ENCODE results near the gene TTLL11. TPM values are rescaled to one million over a fixed set of nuclear protein-coding genes. Genes with fewer than 3 reads are reported as not detected.
"Not testable (repeated sequence)": the region's sequence is repeated elsewhere in the genome, so short reads cannot be mapped to it uniquely, and the experiment has no call there.

The TTLL11 gene
- total RNA-seq, 4 donors from 2014 or later, result 20.5 to 41.3 (median 27.6) TPM

DNA sequence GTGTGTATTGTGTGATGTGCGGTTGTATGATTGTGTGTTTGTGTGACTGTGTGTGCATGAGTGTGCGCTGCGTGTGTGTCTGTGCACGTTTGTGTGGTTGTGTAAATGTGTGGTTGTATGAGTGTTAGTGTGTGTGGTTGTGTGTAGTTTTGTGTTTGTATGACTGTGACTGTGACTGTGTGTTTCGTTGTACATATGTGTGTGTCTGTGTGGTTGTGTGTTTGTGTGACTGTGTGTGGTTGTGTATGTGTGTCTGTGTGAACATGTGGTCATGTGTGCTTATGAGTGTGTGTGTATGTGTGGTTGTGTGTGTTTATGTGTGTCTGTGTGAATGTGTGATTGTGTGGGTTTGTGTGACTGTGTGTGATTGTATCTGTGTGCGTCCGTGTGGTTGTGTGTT lies 197.8 kb downstream of the TTLL11 start:
- Histone ChIP-seq H3K9me3 (no peaks in the 10 kb centered on the region), H3K4me1 (peaks cover 3 to 12% (median 9%) of the 10 kb centered on the region in 4 donors), H3K27ac (replicated peaks in 1 of 4) (no peak overlapping the region), H3K4me3 (no peak overlapping the region), H3K27me3 (no peaks in the 10 kb centered on the region), H3K36me3 (no peaks in the 10 kb centered on the region)
- no peak for DNase-seq (ENCODE audit: extremely low spot score)
- intact Hi-C loops (cut with DNase I), result no loop called here
- 46% methylated on average over 7 of the region's 7 CpGs for WGBS
- TF ChIP-seq CTCF (IDR thresholded peaks at IDR 0.05), result no peak
- no peak for TF ChIP-seq POLR2AphosphoS5 (IDR thresholded peaks at IDR 0.05)
- TF ChIP-seq POLR2A (IDR thresholded peaks at IDR 0.05; ENCODE audit: low read depth), result no peak
- no peak for TF ChIP-seq EP300 (IDR thresholded peaks at IDR 0.05)

- H3K36me3 ChIP-seq; intact Hi-C loops (cut with DNase I); H3K27me3 ChIP-seq; H3K9me3 ChIP-seq; DNase-seq (ENCODE audit: extremely low spot score); H3K27ac ChIP-seq (replicated peaks in 1 of 4); H3K4me3 ChIP-seq: not testable (repeated sequence)
- H3K4me1 ChIP-seq, result peaks cover 3 to 12% (median 9%) of the 10 kb centered on the region in 4 donors
- 47% methylated on average over 2 of the region's 2 CpGs for WGBS
These were observed 198.7 kb downstream of the TTLL11 start for GRCh38 chr9:121894380-121894779.

DNA sequence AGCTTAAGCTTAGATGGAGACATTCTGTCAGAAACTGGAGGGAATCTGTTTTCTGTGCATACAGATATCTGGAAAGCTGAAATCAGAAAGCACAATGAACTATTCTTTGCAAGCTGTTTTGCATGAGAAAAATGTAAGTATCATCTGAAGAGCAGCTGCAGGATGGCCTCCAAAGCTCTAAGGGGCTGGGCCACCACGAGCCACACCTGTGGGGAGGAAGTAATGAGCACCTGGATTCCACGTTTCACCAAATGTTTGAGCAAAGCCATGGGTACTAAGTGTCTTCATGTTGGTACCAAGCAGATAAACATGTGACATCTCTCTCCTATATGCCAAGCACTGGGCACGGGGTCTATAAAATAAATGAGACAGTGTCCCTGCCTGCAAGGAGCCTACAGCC lies 199.3 kb downstream of the TTLL11 start:
- 98% methylated on average over 3 of the region's 3 CpGs for WGBS
- Histone ChIP-seq H3K27me3 (no peaks in the 10 kb centered on the region), H3K9me3 (no peaks in the 10 kb centered on the region), H3K4me3 (no peak overlapping the region), H3K36me3 (no peaks in the 10 kb centered on the region), H3K27ac (replicated peaks in 1 of 4) (no peak overlapping the region), H3K4me1 (peaks cover 3 to 12% (median 9%) of the 10 kb centered on the region in 4 donors)
- intact Hi-C loops (cut with DNase I), result no loop called here
- TF ChIP-seq EP300 (IDR thresholded peaks at IDR 0.05) (no peak), CTCF (IDR thresholded peaks at IDR 0.05) (no peak), POLR2A (IDR thresholded peaks at IDR 0.05; ENCODE audit: low read depth) (no peak), POLR2AphosphoS5 (IDR thresholded peaks at IDR 0.05) (no peak)
- DNase-seq (ENCODE audit: extremely low spot score), result no peak

DNA sequence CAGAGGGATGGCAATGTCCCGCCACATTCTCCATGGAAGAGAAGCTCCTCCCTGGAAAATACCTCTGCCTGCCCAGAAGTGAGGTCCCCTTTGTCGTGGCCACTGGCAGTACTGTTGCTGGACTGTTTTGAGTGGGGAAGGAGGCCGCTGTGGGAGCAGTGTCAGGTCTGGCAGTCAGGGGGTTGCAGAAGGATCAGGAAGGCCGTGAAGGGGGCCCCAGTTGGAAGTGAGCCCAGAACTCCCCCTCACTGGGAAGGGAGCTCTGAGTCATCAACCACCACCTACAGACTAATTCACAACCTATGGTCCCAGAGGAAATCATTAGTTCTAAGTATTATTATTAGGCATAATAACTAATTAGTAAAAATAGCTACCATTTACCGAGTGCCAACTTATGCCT lies 200.4 kb downstream of the TTLL11 start:
- no peaks in the 10 kb centered on the region for H3K27me3 ChIP-seq
- H3K27ac ChIP-seq (replicated peaks in 1 of 4), result no peak overlapping the region
- intact Hi-C loops (cut with DNase I), result no loop called here
- no peaks in the 10 kb centered on the region for H3K36me3 ChIP-seq
- peaks cover 3 to 12% (median 5%) of the 10 kb centered on the region in 4 donors for H3K4me1 ChIP-seq
- TF ChIP-seq POLR2AphosphoS5 (IDR thresholded peaks at IDR 0.05) (no peak), CTCF (IDR thresholded peaks at IDR 0.05) (no peak), EP300 (IDR thresholded peaks at IDR 0.05) (no peak), POLR2A (IDR thresholded peaks at IDR 0.05; ENCODE audit: low read depth) (no peak)
- H3K4me3 ChIP-seq, result no peak overlapping the region
- WGBS, result 88% methylated on average over 5 of the region's 5 CpGs
- H3K9me3 ChIP-seq, result no peaks in the 10 kb centered on the region
- no peak for DNase-seq (ENCODE audit: extremely low spot score)

- Histone ChIP-seq H3K4me1 (peaks cover 0 to 6% (median 2%) of the 10 kb centered on the region in 4 donors), H3K27ac (replicated peaks in 1 of 4) (no peak overlapping the region), H3K36me3 (no peaks in the 10 kb centered on the region), H3K9me3 (no peaks in the 10 kb centered on the region), H3K27me3 (no peaks in the 10 kb centered on the region), H3K4me3 (no peak overlapping the region)
- WGBS, result 81% methylated on average over 2 of the region's 2 CpGs
- TF ChIP-seq EP300 (IDR thresholded peaks at IDR 0.05), result no peak
- DNase-seq (ENCODE audit: extremely low spot score), result no peak
- intact Hi-C loops (cut with DNase I), result no loop called here
These were observed 202.4 kb downstream of the TTLL11 start for GRCh38 chr9:121890746-121891145.

GRCh38 chr9:121889990-121890563 lies 203.0 kb downstream of the TTLL11 start:
- H3K27ac ChIP-seq (replicated peaks in 1 of 4), result no peak overlapping the region
- TF ChIP-seq POLR2A (IDR thresholded peaks at IDR 0.05; ENCODE audit: low read depth) (no peak), POLR2AphosphoS5 (IDR thresholded peaks at IDR 0.05) (no peak), CTCF (IDR thresholded peaks at IDR 0.05) (no peak), EP300 (IDR thresholded peaks at IDR 0.05) (no peak)
- no peak overlapping the region for H3K4me3 ChIP-seq
- WGBS, result 73% methylated on average over 2 of the region's 2 CpGs
- intact Hi-C loops (cut with DNase I), result loop anchor here (10.0 kb wide), 1 partner anchor 135 kb away; no protein-coding TSS in a partner anchor
- H3K9me3 ChIP-seq, result no peaks in the 10 kb centered on the region
- H3K4me1 ChIP-seq, result peaks cover 0 to 5% (median 2%) of the 10 kb centered on the region in 4 donors
- H3K27me3 ChIP-seq, result no peaks in the 10 kb centered on the region
- DNase-seq (ENCODE audit: extremely low spot score), result no peak
- no peaks in the 10 kb centered on the region for H3K36me3 ChIP-seq

Measured in esophagus muscularis mucosa (tissue), 4 donors.